Measurements from ENCODE around the gene GPBAR1.
"Not testable (repeated sequence)": the region's sequence is repeated elsewhere in the genome, so short reads cannot be mapped to it uniquely, and the experiment has no call there.

The GPBAR1 gene

DNA sequence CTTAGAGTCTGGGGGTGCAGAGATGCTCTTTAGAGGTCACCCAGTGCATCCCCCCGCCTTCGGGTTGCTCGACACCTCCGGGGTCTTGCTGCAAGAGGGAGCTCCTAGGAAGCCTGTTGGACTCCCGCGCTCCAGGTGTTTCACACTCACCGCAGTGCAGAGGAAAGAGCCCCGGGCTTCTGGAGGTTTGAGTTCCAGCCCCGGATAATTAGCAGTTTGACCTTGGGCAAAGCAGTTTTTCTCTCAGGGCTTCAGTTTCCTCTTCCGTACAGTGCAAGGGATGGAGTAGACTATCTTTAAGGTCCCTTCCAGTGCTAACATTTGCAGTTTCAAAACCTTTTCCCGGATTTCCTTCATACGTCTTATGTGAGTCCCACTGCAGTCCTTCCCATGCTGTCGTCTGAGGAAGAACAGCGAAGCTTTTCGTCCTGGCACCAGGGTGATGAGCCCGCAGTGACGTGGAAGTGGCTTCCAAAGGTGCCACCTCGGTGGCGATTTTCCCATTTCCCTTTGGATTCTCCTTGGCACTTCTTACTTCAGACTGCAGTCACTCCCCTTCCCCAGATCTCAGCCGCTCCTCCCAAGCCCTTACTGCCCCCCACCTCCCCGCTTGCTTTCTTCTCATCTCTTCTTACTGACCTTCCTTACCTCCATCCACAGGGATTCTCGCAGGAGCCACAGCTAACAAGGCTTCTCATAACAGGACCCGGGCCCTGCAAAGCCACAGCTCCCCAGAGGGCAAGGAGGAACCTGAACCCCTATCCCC lies 10.1 kb downstream of the GPBAR1 start:
- no peak for DNase-seq

DNA sequence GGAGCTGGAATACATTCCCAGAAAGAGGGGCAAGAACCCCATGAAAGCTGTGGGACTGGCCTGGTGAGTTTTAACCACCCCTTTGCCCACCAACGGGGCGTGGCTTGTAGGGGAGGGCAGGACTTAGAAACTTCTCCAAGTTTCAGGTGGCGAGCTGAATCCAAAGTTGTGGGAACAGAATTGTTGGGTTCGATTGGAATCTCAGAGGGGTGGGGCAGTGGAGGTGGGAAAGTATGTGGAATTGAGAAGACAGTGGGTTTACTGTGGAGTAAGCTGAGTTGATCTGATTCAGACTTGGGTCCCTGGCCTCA lies 10.6 kb downstream of the GPBAR1 start:
- DNase-seq = no peak

DNA sequence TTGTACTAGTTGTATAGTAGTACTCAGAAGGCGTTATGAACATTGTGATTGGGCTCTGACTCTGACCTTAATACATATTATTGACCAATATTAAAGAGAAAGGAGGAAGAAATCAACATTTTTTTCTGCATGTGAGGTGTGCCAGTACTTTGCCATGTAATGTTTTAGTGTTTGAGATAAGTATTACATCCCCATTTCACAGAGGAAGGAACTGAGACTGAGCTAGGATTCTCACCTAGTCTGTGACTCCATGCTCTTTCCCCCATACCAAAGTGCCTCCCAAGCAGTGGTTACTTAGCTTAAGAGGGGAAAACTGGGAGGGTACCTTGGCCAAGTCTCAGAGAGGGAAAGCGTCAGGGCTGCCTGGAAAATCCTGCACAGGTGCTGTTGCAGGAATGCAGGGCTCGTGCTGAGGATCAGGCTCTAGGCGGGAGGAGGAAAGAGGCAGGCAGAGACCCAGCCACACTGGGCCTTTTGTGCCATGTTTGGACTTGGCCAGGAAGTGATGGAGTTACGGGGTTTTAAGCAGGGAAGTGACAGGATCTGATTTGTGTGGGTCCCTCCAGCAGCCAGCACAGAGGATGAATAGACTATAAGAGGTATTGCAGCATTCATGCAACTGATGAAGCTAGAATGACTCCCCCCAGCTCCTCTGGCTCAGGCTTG lies 11.2 kb downstream of the GPBAR1 start:
- no peak for DNase-seq

DNA sequence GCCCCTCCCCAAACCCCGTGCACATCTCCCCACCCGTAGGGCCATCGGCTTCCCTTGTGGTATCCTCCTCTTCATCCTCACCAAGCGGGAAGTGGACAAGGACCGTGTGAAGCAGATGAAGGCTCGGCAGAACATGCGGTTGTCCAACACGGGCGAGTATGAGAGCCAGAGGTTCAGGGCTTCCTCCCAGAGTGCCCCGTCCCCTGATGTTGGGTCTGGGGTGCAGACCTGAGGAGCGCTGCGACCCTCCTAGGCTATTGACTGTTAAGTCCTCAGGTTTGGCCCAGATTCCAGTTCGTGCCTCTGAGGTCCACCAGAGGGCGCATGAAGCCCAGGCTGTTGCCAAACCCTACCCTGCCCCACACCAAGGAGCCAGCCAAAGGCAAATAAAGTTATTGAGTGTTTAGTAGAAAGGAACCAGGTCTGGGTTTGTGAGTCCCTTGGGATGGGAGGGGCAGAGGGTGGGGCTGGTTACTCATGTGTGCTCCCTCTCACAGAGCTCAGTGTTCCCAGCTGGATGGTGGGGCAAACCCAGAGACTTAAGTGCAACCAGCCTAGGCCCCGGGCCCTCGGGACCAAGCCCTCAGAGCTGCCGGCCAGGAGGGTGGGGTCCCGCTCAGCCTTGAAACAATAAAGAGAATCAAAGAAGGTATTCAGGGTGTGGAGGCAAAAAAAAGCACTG lies 11.9 kb downstream of the GPBAR1 start:
- DNase-seq = peak; percentile 72 to 83

DNA sequence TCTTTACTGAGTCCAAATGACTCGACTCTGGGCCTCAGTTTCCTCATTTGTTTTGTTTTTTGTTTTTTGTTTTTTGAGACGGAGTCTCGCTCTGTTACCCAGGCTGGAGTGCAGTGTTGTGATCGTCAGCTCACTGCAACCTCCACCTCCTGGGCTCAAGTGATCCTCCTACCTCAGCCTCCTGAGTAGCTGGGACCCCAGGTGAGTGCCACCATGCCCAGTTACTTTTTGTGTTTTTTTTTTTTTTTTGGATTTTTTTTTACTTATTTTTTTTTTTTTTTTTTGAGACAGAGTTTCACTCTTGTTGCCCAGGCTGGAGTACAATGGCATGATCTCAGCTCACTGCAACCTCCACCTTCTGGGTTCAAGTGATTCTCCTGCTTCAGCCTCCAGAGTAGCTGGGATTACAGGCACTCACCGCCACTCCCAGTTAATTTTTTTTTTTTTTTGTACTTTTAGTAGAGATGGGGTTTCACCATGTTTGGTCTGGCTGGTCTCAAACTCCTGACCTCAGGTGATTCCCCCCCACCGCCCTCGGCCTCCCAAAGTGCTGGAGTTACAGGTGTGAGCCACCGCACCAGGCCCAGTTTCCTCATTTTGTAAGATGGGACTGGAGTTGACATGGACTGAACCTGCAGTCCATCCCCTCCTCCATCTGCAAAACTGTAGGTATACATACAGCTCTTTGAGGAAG lies 12.5 kb downstream of the GPBAR1 start:
- not testable (repeated sequence) for DNase-seq

DNA sequence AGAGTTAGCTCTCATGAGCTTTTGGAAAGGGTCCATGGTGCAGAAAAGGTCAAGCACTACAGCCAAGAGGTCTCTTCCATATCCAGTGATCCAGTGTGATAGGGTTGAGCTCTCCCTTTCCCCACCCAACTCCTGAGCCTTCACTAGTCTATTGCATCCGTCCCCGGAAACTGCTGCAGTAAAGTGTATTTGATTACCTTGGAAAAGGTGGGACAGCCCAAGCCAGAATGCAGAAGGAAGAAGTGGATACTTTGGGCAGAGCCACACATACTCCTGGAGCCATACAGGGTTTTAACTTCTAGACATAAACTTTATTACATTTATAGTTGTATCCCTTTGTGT lies 13.1 kb downstream of the GPBAR1 start:
- DNase-seq = no peak

DNA sequence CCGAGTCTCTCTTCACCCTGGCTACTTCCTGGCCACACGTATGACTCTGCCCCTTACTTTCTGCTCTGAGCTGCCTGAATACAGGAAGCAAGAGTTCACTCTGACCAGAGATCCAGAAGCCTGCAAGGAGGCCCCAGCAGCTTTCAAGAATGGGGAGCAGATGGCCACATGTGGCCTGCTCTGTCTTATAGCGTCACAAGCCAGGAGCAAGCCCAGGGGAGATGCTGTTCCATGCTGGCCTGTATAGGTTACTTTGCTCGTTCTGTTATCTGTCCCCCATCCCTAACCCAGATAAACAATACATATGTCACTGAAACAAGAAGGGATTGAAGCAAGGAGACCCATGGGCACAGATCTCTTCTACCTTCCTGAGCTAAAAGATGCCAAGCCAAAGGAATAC lies 13.8 kb downstream of the GPBAR1 start:
- no peak for DNase-seq

DNA sequence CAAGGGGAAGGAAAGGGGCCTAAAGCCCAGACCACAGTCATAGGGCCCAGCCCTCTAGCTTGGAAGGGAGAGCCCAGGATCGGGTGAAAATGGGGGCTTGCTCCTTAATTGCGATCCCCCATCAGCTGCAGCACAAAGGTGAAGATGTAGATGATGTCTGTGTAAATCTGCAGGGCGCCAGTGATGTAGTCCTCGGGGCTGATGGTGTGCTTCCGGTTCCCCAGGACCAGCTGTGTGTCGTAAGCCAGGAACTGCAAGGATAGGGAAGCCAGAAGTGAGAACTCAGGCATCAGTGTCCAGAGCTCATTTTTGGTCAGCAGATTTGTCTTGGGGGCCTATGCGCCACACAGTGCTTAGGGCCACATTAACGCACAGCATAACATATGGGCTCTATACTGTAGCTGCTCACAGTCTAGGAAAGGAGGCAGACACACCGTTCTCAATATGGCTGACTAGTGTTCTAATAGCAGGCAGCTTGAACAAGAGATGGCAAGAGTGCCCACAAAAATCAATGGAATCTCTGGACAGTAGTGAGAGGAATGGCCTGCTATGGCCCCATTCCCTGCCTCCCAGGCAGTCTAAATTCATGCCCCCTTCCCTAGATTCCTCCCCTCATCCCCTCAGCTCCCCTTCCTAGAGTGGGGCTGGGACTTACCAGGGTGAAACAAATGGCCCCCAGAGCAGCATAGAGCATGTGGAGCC lies 14.7 kb downstream of the GPBAR1 start:
- no peak for DNase-seq

DNA sequence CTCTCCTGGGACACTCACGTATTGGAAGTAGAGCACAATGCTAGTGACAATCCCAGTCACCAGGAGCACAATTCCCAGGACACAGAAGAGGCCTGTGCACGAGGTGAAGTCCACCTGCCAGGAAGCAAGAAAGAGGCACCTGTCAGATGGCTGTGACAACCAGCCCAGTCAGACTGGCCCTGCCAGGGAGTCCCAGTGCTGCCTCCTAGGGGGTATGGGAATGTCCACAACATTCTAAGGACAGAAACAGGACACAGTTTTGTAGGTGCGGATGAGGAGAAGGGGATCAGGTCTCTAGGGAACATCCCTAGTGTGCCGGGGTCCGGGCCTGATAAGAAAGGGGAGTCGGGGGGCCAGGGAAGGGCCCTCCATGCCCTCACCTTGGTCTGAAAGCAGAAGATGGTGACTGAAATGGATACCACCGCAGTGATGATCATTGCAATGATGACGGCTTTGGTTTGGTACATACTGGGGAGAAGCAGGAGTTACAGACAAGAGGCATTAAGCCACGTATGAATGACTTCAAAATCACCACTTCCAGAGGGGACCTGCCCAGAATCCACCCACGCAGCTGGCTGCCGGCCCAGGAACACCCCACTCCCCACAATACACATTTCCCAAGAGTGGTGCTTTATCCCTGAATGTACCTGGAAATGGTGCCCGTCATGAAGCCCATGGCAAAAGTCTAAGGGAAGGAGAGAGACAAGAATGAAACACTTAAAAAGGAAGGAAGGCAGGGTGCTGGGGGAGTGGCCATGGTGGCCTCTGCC lies 16.4 kb downstream of the GPBAR1 start:
- no peak for DNase-seq

DNA sequence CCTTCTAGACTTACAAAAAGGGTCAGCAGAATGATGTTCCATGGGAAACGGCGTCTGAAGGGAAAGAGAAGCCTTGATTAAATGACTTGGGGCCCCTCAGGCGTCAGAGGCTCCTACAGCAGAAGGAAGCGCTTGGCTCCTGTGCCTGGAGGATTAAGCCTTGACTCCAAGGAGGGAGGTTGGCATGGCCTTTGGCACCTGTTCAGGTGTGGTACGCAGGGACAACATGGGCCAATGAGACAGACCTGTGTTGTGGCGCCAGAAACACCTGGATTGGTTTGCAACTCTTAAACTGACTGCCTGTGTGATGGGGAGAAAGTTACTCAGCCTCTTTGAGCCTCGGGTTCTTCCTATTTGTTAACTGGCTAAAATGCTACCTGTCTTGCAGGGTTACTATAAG lies 17.1 kb downstream of the GPBAR1 start:
- no peak for DNase-seq

DNA sequence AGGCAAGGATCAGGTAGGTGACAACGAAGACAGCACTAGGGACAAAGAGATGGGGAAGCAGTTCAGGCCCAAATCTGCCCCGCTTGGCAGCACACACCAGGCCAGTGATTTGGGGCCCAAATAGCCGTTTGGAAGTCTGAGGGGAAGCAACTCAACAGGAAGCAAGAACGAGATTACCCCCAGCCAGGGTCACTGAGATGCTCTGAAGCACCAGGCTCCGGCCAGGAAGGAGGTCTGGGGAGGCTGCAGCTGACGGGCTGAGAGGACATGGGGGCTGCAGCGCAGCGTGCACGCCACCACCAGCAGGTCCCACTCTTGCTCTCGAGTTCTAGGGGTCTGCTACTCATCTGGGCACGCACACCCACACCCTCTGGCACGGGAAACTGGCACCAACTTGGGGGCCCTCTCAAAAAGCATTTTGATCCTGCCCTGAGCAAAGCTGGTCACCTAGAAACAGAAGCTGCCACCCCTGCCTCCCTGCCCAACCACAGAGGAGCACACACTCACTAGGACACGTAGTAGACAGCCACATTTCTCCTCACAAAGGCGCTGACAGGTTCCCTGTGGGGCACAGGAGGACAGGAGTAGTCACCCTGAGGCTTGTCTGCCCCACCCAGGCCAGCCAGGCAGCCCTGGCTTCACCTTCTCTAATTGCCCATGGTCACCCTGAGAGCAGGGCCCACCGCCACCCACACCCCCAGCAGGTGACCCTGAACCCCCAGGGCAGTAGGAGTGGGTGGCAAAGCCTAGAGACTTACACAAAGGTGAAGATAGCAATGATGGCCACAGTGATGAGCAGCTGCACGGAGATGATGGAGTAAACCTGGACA lies 17.9 kb downstream of the GPBAR1 start:
- no peak for DNase-seq

DNA sequence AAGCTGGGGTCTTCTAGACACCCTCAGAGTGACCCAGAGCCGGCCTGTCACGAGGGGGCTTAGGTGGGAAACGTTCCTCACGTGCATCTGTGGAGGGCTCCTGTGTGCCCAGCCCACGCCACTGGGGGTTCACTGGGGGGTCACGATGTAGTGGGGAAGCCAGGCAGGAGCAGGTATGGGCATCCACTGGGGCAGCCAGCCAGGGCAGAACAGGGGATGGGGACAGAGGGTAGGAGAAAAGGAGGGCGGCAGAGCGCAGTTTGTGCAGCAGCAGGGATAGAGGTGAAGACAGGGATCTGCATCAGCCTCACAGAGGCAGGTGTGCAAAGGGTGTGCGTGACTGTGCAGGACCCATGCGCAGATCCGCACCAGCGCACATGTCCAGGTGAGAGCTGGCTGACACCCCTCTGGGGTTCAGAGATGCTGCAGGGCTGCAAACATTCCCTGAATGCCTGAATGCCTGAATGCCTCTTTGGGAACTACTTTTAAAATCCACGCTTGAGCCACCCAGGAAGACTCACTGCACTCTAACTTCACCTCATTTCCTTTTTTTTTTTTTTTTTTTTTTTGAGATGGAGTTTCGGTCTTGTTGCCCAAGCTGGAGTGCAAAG lies 19.6 kb downstream of the GPBAR1 start:
- DNase-seq = no peak

DNA sequence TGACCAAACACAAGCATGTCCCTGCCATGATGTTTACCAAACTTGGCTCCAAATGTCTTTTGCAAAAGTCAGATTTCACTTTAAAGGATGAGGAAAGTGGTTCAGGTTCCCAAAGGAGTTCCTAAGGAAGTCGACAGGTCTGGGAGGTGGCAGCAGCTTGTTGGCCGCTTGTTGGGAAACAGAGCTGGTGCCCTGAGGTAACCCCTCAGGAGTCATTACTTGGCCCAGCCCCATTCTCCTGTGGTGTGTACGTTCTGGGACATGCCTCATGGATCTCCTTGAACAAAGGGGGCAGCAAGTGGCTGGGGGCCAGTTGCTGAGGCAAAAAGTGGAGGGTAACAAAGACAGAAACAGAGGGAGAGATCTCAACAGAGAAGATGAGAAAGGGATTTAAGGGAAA lies 20.6 kb downstream of the GPBAR1 start:
- no peak for DNase-seq

DNA sequence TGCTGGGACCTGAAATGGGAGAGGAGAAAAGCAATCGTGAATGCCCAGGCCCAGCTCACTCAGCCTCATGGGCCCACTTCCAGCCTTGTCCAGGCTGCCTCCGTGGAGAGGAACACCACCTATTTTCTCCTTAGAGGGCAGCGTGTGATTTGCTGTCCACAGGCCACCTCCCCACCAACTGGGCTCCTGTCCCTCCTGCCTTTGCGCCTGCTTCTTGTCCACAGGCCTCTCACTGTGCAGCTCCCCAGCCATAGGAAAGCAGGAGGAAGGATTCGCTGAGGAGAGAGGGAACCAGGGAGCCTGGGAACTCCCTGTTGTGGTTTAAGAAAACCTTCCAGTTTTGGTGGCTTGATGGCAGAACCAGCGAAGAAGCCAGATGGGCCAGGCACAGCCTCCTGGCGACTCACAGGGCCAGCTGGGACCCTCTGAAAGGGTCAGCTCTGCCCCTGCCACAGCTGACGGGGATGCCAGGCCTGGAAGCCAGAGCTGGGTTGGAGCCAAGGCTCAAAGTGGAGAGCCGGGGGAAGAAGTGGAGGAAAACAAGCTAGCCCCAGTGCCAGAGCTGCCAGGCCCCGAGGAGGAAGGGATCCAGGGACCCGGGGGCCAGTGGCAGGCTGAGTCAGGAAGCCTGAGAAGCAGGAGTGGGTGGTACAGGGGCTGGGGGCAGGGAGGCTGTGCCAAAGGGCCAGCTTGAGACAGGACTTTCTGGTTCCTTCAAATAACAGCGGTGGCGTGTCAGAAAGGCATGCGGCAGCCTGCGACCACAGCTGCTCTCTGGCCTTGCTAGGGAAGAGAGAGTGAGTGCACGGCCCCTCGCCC lies 21.6 kb downstream of the GPBAR1 start:
- peak in 1 of 2 donors; percentile 56 for DNase-seq

DNA sequence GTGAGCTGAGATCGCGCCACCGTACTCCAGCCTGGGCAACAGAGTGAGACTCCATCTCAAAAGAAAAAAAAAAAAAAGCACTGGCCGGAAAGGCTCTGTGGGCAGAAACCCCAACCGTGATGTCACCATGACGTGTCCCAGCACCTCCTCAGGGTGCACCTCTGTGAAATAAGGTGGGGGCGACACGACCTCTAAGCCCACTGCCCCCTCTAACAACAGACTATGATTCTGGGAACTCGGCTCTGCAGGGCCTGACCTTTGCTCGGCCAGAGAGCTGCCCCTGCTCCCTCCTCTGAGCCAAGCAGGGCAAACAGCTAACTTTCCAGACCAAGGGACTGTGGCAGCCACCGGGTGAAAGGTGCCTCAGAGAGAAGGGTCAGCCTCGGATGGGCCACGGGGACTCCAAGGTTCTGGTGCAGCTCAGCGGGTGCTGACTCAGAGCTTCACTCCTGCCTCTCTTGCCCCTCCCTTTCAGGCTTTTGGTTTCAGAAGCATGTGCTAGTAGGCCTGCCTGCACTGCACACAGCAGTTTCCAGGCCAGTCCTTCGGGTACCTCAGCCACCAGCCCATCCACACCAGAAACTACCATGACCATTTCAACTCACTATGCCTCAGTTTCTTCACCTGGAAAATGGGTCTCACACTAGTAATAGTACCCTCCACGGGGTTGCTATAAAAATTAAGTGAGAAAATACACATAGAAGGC lies 23.4 kb downstream of the GPBAR1 start:
- no peak for DNase-seq

DNA sequence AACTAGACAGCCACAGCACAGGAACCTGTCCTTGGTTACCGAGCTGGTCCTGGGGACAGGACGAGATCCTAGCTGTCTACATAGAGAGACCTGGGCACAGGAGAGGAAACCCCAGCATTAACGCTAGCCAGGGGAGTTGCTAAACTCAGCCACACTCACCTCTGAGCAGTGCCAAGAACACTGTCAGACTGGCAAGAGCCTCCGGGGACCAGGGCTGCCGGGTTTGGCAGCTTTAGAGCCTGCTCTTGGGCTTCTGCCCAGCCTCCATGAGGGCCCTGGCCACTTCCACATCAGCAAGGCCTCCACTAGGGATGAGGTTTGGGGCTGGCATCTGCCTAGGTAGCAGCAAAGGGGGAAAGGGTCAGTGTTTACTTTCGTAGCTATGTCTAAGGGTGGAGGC lies 24.8 kb downstream of the GPBAR1 start:
- DNase-seq = peak in 1 of 2 donors; percentile 45

DNA sequence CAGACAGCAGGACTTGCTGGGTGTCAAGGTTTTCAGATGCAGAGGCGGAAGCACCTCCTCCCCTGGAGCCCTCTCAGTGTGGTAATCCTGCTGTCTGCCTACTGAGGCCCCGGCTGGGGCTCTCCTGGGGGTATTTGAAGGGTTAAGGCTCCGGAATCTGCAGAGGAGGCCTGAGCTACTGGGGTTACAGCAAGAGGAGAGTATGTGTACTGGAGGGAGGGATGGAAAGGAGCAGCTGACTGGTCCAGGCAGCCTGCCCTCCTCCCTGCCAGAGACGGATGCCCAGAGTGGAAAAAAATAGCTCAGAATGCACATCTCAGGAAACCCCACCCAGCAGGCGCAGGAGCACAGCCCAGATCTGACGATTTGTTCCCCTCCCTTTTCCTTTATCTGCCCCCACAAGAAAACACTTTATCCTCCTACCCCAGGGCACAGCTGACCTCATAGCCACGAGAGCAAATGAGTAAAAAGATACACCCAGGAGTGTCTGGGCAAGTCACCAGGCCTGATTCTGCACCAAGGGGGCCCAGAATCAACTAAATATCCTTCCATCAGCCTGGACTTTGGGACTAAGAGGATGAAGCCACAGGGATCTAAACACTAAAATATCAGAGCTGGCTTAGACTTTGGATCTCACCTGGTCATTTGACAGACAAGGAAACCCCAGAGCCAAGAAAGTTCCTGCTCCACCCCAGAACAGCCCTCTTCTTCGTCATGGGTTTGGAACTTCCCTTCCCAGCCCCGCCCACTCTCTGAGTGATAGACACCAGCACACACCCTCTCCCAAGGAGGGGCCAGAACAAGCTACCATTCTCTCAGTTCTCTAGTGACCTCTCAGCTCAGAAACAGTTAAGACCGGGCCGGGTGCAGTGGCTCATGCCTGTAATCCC lies 26.0 kb downstream of the GPBAR1 start:
- DNase-seq = peak; percentile 80 to 93

DNA sequence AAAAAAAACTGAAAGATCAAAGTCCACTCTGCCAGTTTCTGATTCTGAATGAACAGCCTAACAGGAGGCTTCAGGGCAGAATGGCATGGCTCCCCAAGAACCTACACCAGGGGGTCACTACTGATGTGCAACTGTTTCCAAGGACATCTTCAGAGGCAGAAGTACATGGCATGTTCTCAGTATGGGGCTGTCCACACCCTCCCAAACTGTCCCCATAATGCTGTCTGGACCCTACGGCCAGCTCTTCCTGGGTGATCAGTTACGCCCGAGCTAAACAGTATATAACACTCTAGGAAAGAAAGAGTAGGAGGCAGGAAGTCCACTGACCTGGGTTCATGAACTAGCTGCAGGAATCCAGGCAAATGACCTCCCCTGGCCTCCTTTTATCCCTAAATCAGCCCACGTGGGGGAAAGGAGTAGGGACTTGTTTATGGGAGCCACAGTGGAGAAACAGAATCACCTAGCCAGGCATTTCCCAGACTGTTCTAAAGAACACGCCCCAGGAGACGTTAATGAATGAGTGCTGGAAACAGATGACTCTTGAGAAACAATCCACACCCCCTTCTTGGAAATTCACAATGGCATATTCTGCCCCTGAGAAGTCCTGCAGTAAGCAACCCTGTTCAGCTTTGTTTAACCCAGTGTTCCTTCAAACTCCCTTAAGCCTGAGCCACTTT lies 29.0 kb downstream of the GPBAR1 start:
- DNase-seq = no peak

Data from hippocampal formation (tissue), 2 donors.